Ishikawa (cell line): Measurements from ENCODE around the gene TLR2.

Source experiments
- TAF1 ChIP-seq: IDR thresholded peaks from 2 replicates; pipeline ENCODE4 v1.6.1; 2012; ENCODE audit warnings: low read depth, mild to moderate bottlenecking
- TEAD4 ChIP-seq: IDR thresholded peaks from 2 replicates; pipeline ENCODE4 v1.6.1; 2012
- TF ChIP-seq, protein P1 (sequence below): IDR thresholded peaks from 2 replicates; pipeline ENCODE4 v1.6.1; 2012

DNA sequence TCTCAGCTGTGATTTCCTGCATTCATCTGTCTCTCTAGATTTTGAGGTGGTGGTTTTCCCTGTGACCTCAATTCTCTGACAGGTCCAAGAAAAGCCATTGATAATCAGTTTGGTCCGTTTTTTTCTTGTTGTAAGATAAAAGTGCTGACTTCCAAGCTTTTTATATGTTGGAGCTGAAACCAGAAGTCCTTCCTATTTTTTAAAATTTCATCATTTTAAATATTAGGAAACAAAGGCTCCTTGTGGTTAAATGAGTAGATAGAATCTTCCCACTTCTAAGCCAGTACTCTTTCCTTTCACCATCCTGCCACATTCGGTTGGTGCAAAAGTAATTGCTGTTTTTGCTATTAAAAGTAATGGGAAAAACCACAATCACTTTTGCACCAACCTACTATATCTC is 57.5 kb downstream of the TLR2 start:
- no peak for TF ChIP-seq TAF1
- TF ChIP-seq, protein P1, sequence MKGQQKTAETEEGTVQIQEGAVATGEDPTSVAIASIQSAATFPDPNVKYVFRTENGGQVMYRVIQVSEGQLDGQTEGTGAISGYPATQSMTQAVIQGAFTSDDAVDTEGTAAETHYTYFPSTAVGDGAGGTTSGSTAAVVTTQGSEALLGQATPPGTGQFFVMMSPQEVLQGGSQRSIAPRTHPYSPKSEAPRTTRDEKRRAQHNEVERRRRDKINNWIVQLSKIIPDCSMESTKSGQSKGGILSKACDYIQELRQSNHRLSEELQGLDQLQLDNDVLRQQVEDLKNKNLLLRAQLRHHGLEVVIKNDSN = no peak
- no peak for TF ChIP-seq TEAD4
